NCI-H1417 (cell line): Measurements from ENCODE around the gene SLC25A44.
"Not testable (repeated sequence)": the region's sequence is repeated elsewhere in the genome, so short reads cannot be mapped to it uniquely, and the experiment has no call there.

Experiments
- DNase-seq, 3 experiments: peaks; one replicate each; lab custom pipeline; 2025; lab: John Stamatoyannopoulos, UW

SLC25A44 gene

GRCh38 chr1:156163712-156164111, 30.2 kb upstream of the SLC25A44 start:
- no peak for DNase-seq

DNA sequence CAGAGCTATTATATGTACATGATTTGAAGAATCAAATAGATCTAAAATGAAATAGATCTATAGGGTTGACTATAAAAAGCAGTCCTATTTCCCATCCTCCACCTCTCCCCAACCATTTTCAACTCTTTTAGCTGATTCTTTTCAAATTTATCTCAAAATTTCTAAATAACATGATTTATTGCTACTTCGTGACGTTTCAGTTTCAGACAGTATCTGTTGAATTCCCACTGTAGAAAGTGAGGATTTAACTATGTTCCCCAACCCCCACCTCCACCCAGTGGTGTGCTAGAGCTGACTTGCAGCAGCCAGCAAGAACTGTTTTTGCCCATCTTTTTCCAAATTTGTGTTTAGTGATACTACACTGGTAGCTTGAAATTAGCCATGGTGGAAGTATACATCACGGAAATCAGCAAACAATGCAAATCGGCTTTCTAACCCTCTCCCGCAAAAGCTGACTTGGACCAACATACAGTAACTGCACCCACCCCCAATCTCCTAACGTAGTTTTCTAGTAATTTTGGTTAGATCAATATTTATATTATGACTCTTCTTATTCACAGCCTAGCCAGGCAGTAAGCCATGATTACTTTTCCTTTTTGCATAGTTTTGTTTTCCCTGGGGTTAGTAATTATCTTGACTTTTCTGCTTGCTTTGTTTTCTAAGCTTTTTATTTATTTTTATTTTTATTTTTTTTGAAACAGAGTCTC, 29.6 kb upstream of the SLC25A44 start:
- DNase-seq: no peak

DNA sequence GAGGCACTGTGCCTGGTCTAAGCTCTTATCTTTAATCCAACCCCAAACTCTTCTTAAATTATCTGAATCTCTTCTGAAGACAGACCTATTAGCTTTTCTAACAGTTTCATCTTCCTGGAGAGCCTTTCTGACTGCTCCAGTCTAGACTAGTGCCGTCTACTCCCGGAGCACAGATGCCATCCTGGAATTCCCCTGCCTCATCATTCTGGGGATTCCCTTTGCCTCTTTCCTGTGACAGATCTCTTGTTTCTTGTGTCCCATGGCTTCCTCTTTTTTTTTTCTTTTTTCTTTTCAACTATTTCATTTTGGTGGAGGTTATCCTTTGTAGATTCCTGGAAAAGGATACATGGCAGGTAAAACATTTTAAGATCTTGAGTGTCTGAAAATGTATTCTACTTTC, 28.8 kb upstream of the SLC25A44 start:
- DNase-seq: no peak

DNA sequence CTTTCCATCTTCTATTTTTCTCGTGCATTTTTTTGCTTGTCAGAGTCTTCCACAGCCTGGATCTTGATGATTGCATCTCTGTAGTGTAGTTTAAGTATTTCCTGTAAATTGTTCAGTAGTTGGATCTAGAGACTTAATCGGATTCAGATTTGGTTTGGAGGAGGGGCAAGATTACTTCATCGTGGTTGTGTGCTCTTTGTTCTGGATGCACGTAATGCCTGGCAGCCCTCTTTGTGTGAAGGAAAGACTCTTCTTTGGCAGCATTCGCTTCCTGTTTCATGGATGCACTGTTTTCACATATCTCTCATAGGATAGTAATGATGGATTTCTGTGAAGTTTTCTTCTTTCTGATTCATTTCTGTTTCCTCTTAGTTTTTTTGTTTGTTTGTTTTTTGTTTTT, 26.4 kb upstream of the SLC25A44 start:
- DNase-seq: no peak

- DNase-seq: no peak
Observed at GRCh38 chr1:156172696-156173470, 21.0 kb upstream of the SLC25A44 start.

DNA sequence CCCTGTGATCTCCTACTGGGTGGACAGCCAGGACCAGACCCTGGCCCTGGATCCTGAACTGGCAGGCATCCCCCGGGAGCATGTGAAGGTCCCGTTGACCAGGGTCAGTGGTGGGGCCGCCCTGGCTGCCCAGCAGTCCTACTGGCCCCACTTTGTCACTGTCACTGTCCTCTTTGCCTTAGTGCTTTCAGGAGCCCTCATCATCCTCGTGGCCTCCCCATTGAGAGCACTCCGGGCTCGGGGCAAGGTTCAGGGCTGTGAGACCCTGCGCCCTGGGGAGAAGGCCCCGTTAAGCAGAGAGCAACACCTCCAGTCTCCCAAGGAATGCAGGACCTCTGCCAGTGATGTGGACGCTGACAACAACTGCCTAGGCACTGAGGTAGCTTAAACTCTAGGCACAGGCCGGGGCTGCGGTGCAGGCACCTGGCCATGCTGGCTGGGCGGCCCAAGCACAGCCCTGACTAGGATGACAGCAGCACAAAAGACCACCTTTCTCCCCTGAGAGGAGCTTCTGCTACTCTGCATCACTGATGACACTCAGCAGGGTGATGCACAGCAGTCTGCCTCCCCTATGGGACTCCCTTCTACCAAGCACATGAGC, 17.2 kb upstream of the SLC25A44 start:
- no peak for DNase-seq

DNA sequence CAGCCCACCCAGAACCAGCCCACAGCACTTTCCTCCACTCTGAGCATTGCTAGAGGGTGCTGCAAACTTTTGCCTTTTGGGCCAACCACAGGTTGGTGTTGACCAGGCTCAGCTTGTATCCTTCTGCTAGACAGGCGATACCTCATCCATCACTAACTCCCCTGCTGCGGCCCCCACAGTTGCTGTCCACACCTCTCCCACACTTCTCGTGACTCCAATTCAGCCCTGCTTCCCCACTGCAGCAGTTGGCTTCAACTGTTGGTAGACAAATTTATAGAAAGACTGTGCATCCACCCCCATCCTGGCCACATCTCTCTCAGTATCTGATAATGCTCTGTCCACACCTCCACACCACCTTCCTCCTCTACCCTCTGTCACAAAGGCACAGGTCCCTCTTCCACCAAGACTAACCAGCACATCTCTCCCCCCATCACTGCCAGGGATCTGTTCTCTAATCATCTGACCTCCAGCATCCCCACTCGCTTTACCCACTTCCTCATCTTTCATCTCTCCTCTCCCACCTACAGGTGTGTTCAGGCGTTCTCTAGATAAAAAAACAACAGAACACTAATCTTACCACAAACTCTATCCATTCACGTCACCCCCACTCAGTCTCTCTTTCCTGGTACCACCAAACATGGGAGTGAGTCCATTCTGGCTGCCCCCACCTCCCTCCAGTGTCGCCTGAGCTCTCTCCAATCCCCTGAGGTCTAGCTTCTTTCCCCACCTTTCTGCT, 15.8 kb upstream of the SLC25A44 start:
- no peak for DNase-seq

DNA sequence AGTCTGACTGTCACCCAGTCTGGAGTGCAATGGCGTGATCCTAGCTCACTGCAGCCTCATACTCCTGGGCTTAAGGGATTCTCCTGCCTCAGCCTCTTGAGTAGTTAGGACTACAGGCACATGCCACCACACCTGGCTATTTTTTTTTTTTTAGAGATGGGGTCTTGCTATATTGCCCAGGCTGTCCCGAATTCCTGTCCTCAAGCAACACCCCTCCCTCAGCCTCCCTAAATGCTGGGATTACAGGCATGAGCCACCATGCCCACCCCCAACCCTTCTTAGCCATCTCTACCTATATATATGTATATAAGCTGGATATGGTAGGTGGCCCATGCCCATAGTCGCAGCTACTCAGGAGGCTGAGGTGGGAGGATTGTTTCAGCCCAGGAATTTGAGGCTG, 13.4 kb upstream of the SLC25A44 start:
- no peak for DNase-seq

GRCh38 chr1:156181391-156181924, 12.4 kb upstream of the SLC25A44 start:
- peak in 1 of 3 experiments; percentile 36 for DNase-seq

GRCh38 chr1:156182010-156182779, 11.7 kb upstream of the SLC25A44 start:
- DNase-seq: not testable (repeated sequence)

- DNase-seq: not testable (repeated sequence)
Observed at GRCh38 chr1:156186347-156187177, 7.3 kb upstream of the SLC25A44 start.

DNA sequence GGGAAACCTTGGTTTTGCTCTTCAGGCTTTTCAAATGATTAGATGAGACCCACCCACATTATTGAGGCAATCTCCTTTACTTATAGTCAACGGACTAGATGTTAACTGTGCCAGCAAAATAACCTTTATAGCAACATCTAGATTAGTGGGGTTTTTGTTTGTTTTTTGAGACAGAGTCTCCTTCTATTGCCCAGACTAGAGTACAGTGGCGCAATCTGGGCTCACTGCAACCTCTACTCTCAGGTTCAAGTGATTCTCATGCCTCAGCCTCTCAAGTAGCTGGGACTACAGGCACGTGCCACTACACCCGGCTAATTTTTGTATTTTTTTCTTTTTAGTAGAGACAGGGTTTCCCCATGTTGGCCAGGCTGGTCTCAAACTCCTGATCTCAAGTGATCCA, 3.6 kb upstream of the SLC25A44 start:
- DNase-seq: not testable (repeated sequence)

- DNase-seq: no peak
Observed at GRCh38 chr1:156191292-156191964, 2.5 kb upstream of the SLC25A44 start.

GRCh38 chr1:156193208-156193487, 756 bp upstream of the SLC25A44 start:
- DNase-seq: no peak

DNA sequence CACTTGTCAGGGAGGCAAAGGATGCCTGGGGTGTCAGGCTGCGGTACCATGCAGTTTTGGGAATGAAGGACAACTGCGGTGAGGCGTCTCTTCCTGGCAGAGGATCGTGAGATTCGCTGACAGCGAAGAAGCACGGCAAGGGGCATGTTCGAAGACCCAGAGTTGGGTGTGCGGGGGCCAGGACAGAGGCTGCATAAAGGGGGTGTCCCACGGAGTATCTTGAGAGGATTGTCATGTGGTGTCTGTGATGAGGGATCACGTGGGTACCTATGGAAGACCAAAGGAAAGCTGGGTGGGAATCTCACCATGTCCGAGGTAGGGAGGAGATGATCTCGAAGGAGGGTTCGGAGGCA, 372 bp downstream of the SLC25A44 start:
- DNase-seq: no peak

GRCh38 chr1:156195853-156196252, 1.9 kb downstream of the SLC25A44 start:
- no peak for DNase-seq

- no peak for DNase-seq
Observed at GRCh38 chr1:156196445-156196844, 2.5 kb downstream of the SLC25A44 start.

GRCh38 chr1:156198831-156199349, 5.0 kb downstream of the SLC25A44 start:
- DNase-seq: no peak

GRCh38 chr1:156200044-156200443, 6.1 kb downstream of the SLC25A44 start:
- no peak for DNase-seq

GRCh38 chr1:156203331-156203730, 9.4 kb downstream of the SLC25A44 start:
- no peak for DNase-seq
